AG20443 (cell line): ENCODE data around the gene RARB.

Experiments used
- DNase-seq: peaks from one replicate; pipeline ENCODE4 v3.0.0; 2012; ENCODE audit warnings: low spot score, mixed read lengths

The RARB gene

GRCh38 chr3:25472731-25473130 is 44.7 kb downstream of the RARB start:
- no peak for DNase-seq

- DNase-seq = no peak
Measured at GRCh38 chr3:25473246-25473645, 45.2 kb downstream of the RARB start.

- DNase-seq = no peak
Measured at GRCh38 chr3:25474052-25474451, 46.0 kb downstream of the RARB start.

- DNase-seq = no peak
Measured at GRCh38 chr3:25476639-25477038, 48.6 kb downstream of the RARB start.

GRCh38 chr3:25478211-25478757 is 50.2 kb downstream of the RARB start:
- DNase-seq = no peak

GRCh38 chr3:25478964-25479726 is 51.1 kb downstream of the RARB start:
- DNase-seq = no peak

GRCh38 chr3:25479727-25480010 is 51.6 kb downstream of the RARB start:
- DNase-seq = no peak

GRCh38 chr3:25480811-25481210 is 52.7 kb downstream of the RARB start:
- DNase-seq = no peak

- no peak for DNase-seq
Measured at GRCh38 chr3:25481386-25481785, 53.3 kb downstream of the RARB start.

- no peak for DNase-seq
Measured at GRCh38 chr3:25483456-25483855, 55.4 kb downstream of the RARB start.

GRCh38 chr3:25485673-25486072 is 57.6 kb downstream of the RARB start:
- DNase-seq = no peak

- no peak for DNase-seq
Measured at GRCh38 chr3:25486932-25487331, 58.9 kb downstream of the RARB start.

- DNase-seq = no peak
Measured at GRCh38 chr3:25489858-25490593, 62.0 kb downstream of the RARB start.

- DNase-seq = no peak
Measured at GRCh38 chr3:25493246-25493645, 65.2 kb downstream of the RARB start.

- no peak for DNase-seq
Measured at GRCh38 chr3:25493786-25494185, 65.7 kb downstream of the RARB start.

- no peak for DNase-seq
Measured at GRCh38 chr3:25495304-25495703, 67.2 kb downstream of the RARB start.

GRCh38 chr3:25495726-25496253 is 67.7 kb downstream of the RARB start:
- no peak for DNase-seq

GRCh38 chr3:25497096-25497495 is 69.0 kb downstream of the RARB start:
- no peak for DNase-seq

- no peak for DNase-seq
Measured at GRCh38 chr3:25500706-25501210, 72.7 kb downstream of the RARB start.

GRCh38 chr3:25502233-25502632 is 74.2 kb downstream of the RARB start:
- DNase-seq = no peak

GRCh38 chr3:25503898-25504301 is 75.8 kb downstream of the RARB start:
- DNase-seq = no peak

- no peak for DNase-seq
Measured at GRCh38 chr3:25505581-25505980, 77.5 kb downstream of the RARB start.

GRCh38 chr3:25507811-25508210 is 79.7 kb downstream of the RARB start:
- DNase-seq = no peak
